Measurements from ENCODE around the gene ANO7. TPM values are rescaled to one million over a fixed set of nuclear protein-coding genes. Genes with fewer than 3 reads are reported as not detected.

Gene ANO7
- total and polyA plus RNA-seq, 2 of the 13 experiments (the other 11 are each of a cell fraction or from before 2014, with no cell fraction given) = 4.1 to 4.9 TPM

DNA sequence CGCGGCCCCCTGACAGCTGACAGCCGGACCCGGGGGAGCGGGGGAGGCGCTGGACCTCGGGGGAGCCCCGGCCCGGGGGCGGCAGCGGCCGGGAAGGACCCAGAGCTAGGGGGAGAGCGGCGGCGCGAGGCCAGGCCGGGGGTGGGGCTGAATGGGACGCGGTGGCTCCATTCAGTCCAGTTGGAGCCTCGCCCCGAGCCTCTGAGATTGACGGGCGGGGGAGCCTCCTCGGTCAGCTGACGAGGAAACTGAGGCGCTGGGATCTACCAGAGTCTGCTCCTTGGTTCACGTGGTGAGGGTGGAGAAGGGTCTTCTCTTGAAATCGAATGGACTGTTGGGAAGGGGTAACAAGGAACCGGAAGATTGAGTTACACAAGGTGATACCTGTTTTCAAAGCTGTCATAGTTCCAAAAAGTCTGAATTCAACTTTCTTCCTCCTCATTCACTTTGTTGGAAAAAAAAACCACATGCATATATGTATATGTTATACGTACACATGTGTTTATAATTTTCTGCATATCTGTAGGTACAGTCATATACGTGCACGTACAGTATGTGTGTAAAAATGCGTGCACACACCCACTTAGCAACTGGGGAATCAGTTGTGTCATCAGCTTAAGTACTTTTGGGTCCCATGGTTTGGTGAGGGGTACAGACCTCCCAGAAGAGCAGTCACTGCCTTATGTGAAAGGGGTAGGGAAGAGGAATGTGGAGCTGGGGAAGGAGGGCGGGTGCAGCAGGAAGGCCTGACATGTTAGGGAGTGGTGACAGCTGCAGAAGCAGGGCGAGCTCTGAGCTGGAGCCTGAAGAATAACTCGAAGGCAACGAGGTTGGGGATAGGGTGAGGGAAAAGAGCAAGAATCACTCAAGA lies 37.6 kb upstream of the ANO7 start (continued):
- TF ChIP-seq HNF4A (CRISPR knock-in tag; IDR thresholded peaks at IDR 0.05) (no peak), NCOA5 (CRISPR knock-in tag; IDR thresholded peaks at IDR 0.05) (no peak), ZNF75D (CRISPR knock-in tag; IDR thresholded peaks at IDR 0.05; ENCODE audit: borderline replicate concordance) (no peak), CENPX (CRISPR knock-in tag; IDR thresholded peaks at IDR 0.05) (no peak), TOPORS (CRISPR knock-in tag; IDR thresholded peaks at IDR 0.05) (peak; percentile 11; the same call in 1 of the 2 replicates), ZNF792 (CRISPR knock-in tag; IDR thresholded peaks at IDR 0.05) (no peak), PTBP1 (IDR thresholded peaks at IDR 0.05; ENCODE audit: low read depth, low read length, poor library complexity, severe bottlenecking) (no peak)
- TF ChIP-seq, protein P1, sequence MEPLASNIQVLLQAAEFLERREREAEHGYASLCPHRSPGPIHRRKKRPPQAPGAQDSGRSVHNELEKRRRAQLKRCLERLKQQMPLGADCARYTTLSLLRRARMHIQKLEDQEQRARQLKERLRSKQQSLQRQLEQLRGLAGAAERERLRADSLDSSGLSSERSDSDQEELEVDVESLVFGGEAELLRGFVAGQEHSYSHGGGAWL (CRISPR knock-in tag; IDR thresholded peaks at IDR 0.05) = no peak
- TF ChIP-seq, protein P2, sequence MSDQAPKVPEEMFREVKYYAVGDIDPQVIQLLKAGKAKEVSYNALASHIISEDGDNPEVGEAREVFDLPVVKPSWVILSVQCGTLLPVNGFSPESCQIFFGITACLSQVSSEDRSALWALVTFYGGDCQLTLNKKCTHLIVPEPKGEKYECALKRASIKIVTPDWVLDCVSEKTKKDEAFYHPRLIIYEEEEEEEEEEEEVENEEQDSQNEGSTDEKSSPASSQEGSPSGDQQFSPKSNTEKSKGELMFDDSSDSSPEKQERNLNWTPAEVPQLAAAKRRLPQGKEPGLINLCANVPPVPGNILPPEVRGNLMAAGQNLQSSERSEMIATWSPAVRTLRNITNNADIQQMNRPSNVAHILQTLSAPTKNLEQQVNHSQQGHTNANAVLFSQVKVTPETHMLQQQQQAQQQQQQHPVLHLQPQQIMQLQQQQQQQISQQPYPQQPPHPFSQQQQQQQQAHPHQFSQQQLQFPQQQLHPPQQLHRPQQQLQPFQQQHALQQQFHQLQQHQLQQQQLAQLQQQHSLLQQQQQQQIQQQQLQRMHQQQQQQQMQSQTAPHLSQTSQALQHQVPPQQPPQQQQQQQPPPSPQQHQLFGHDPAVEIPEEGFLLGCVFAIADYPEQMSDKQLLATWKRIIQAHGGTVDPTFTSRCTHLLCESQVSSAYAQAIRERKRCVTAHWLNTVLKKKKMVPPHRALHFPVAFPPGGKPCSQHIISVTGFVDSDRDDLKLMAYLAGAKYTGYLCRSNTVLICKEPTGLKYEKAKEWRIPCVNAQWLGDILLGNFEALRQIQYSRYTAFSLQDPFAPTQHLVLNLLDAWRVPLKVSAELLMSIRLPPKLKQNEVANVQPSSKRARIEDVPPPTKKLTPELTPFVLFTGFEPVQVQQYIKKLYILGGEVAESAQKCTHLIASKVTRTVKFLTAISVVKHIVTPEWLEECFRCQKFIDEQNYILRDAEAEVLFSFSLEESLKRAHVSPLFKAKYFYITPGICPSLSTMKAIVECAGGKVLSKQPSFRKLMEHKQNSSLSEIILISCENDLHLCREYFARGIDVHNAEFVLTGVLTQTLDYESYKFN (CRISPR knock-in tag; conservative IDR thresholded peaks at IDR 0.05) = 0 out of 2 replicates have a peak, but pooled peaks have one; percentile 21
